ENCODE measurements around the gene EPB41L4A. TPM values are rescaled to one million over a fixed set of nuclear protein-coding genes. Genes with fewer than 3 reads are reported as not detected.

EPB41L4A gene
- total and polyA plus RNA-seq, 2 donors from 2014 or later: 10.2 to 39.0 TPM

- peak; percentile 44 for TF ChIP-seq CTCF (IDR thresholded peaks at IDR 0.05; ENCODE audit: borderline replicate concordance, extremely low read depth, insufficient read depth)
- Histone ChIP-seq H3K9me3 (ENCODE audit: control insufficient read depth in 2 of 3, insufficient read depth in 1 of 3, low read length in 3 of 3) (no peaks in the 10 kb centered on the region), H3K27me3 (ENCODE audit: control insufficient read depth, insufficient read depth, low read length) (no peaks in the 10 kb centered on the region), H3K4me1 (ENCODE audit: control insufficient read depth in 2 of 3, insufficient read depth in 2 of 3, low read depth in 1 of 3, low read length in 3 of 3) (no peaks in the 10 kb centered on the region), H3K27ac (ENCODE audit: low read depth in 2 of 2, low read length in 2 of 2) (no peak overlapping the region), H3K4me3 (ENCODE audit: low read length in 3 of 3) (no peak overlapping the region), H3K36me3 (ENCODE audit: control insufficient read depth in 2 of 3, insufficient read depth in 3 of 3, low read length in 3 of 3) (peaks cover 0 to 4% (median 0%) of the 10 kb centered on the region in 3 donors), H3K9ac (ENCODE audit: low read length in 3 of 3) (no peak overlapping the region)
- DNase-seq: peak in 2 of 5 donors; percentile 53 to 69
- FAIRE-seq: peak; percentile 53
- intact Hi-C loops (cut with DNase I): no loop called here
Observed at GRCh38 chr5:112186401-112186990, 232.6 kb downstream of the EPB41L4A start.

DNA sequence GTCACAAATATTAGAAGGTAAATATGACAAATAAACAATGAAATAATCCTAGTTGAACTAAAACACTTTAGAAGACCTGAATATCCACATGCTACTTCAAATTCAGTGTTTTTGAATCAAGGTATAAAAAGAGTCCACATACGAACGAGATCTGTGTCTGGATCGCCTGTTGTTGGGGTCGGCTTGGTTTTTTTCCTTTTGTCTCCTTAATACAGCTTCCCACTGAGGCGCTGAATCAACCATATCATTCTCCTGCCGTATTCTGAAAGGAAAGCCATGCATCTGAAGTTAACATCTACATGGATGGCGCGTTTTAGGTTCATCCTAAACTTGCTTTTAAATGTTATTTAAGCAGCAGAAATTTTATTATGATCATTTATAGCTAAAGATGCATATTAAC, 235.2 kb downstream of the EPB41L4A start:
- no peaks in the 10 kb centered on the region for H3K27me3 ChIP-seq (ENCODE audit: control insufficient read depth, insufficient read depth, low read length)
- no peak overlapping the region for H3K4me3 ChIP-seq (ENCODE audit: low read length in 3 of 3)
- DNase-seq (no peak), FAIRE-seq (no peak)
- no peak for TF ChIP-seq CTCF (IDR thresholded peaks at IDR 0.05; ENCODE audit: borderline replicate concordance, extremely low read depth, insufficient read depth)
- peaks cover 0 to 4% (median 0%) of the 10 kb centered on the region in 3 donors for H3K36me3 ChIP-seq (ENCODE audit: control insufficient read depth in 2 of 3, insufficient read depth in 3 of 3, low read length in 3 of 3)
- H3K9ac ChIP-seq (ENCODE audit: low read length in 3 of 3): no peak overlapping the region
- no peak overlapping the region for H3K27ac ChIP-seq (ENCODE audit: low read depth in 2 of 2, low read length in 2 of 2)
- no peaks in the 10 kb centered on the region for H3K9me3 ChIP-seq (ENCODE audit: control insufficient read depth in 2 of 3, insufficient read depth in 1 of 3, low read length in 3 of 3)
- intact Hi-C loops (cut with DNase I): no loop called here
- no peaks in the 10 kb centered on the region for H3K4me1 ChIP-seq (ENCODE audit: control insufficient read depth in 2 of 3, insufficient read depth in 2 of 3, low read depth in 1 of 3, low read length in 3 of 3)

GRCh38 chr5:112183103-112183711, 235.9 kb downstream of the EPB41L4A start:
- no peak for TF ChIP-seq CTCF (IDR thresholded peaks at IDR 0.05; ENCODE audit: borderline replicate concordance, extremely low read depth, insufficient read depth)
- intact Hi-C loops (cut with DNase I): no loop called here
- H3K9ac ChIP-seq (ENCODE audit: low read length in 3 of 3): no peak overlapping the region
- no peaks in the 10 kb centered on the region for H3K9me3 ChIP-seq (ENCODE audit: control insufficient read depth in 2 of 3, insufficient read depth in 1 of 3, low read length in 3 of 3)
- H3K27me3 ChIP-seq (ENCODE audit: control insufficient read depth, insufficient read depth, low read length): no peaks in the 10 kb centered on the region
- H3K4me1 ChIP-seq (ENCODE audit: control insufficient read depth in 2 of 3, insufficient read depth in 2 of 3, low read depth in 1 of 3, low read length in 3 of 3): no peaks in the 10 kb centered on the region
- no peak overlapping the region for H3K27ac ChIP-seq (ENCODE audit: low read depth in 2 of 2, low read length in 2 of 2)
- DNase-seq: peak in 3 of 5 donors; percentile 58 to 73 (median 63)
- FAIRE-seq: no peak
- H3K4me3 ChIP-seq (ENCODE audit: low read length in 3 of 3): no peak overlapping the region
- H3K36me3 ChIP-seq (ENCODE audit: control insufficient read depth in 2 of 3, insufficient read depth in 3 of 3, low read length in 3 of 3): peaks cover 0 to 4% (median 0%) of the 10 kb centered on the region in 3 donors
